Neural progenitor cell (in vitro differentiated cells): ENCODE results near the gene APBB1. TPM values are rescaled to one million over a fixed set of nuclear protein-coding genes. Genes with fewer than 3 reads are reported as not detected.

ENCODE experiments used
- DNase-seq: peaks from one replicate; pipeline ENCODE4 v3.0.0-alpha.2; 2016; ENCODE audit warnings: low spot score
- H2AFZ ChIP-seq: fragments of 200-600 bp; sonication (generic); replicated peaks from 2 replicates; pipeline ENCODE4 v1.6.1; 2016; ENCODE audit warnings: antibody characterized with exemption
- H3F3A ChIP-seq: fragments of 200-600 bp; sonication (generic); 2 replicates; pipeline ENCODE4 v1.6.1; 2016; ENCODE audit warnings: antibody characterized with exemption, low read depth
- H3K27ac ChIP-seq: fragments of 200-600 bp; sonication (generic); 2 replicates; pipeline ENCODE4 v1.5.1; 2016; ENCODE audit warnings: mild to moderate bottlenecking
- H3K27me3 ChIP-seq: fragments of 200-600 bp; sonication (generic); 2 replicates; pipeline ENCODE4 v1.6.1; 2016; ENCODE audit warnings: mild to moderate bottlenecking, moderate library complexity
- H3K36me3 ChIP-seq: fragments of 200-600 bp; sonication (generic); 2 replicates; pipeline ENCODE4 v1.5.1; 2016
- H3K4me1 ChIP-seq: fragments of 200-600 bp; sonication (generic); 2 replicates; pipeline ENCODE4 v1.6.1; 2016; ENCODE audit warnings: mixed run types
- H3K4me2 ChIP-seq: fragments of 200-600 bp; sonication (generic); 2 replicates; pipeline ENCODE4 v1.6.1; 2016
- H3K4me3 ChIP-seq: fragments of 200-600 bp; sonication (generic); 2 replicates; pipeline ENCODE4 v1.5.1; 2016
- H3K79me2 ChIP-seq: fragments of 200-600 bp; sonication (generic); 2 replicates; pipeline ENCODE4 v1.6.1; 2016; ENCODE audit warnings: low read depth
- H3K9ac ChIP-seq: fragments of 200-600 bp; sonication (generic); 2 replicates; pipeline ENCODE4 v1.6.1; 2016
- H3K9me3 ChIP-seq: fragments of 200-600 bp; sonication (generic); 2 replicates; pipeline ENCODE4 v1.5.1; 2016; ENCODE audit warnings: low read depth
- H4K20me1 ChIP-seq: fragments of 200-600 bp; sonication (generic); 2 replicates; pipeline ENCODE4 v1.6.1; 2016; ENCODE audit warnings: low read depth
- H3K27ac Mint-ChIP-seq: 3 replicates; pipeline ENCODE4 v1.8.0; 2021; ENCODE audit warnings: mixed read lengths
- H3K27me3 Mint-ChIP-seq: 2 replicates; pipeline ENCODE4 v1.8.0; 2022; ENCODE audit warnings: low read depth, mild to moderate bottlenecking, inconsistent platforms, moderate library complexity, mixed read lengths; ENCODE audit not compliant: insufficient read depth
- H3K36me3 Mint-ChIP-seq: 3 replicates; pipeline ENCODE4 v1.8.0; 2021; ENCODE audit warnings: mixed read lengths
- H3K4me1 Mint-ChIP-seq: 3 replicates; pipeline ENCODE4 v1.8.0; 2021; ENCODE audit warnings: mixed read lengths
- H3K4me3 Mint-ChIP-seq: 3 replicates; pipeline ENCODE4 v1.8.0; 2021; ENCODE audit warnings: mild to moderate bottlenecking, moderate library complexity, mixed read lengths
- H3K9me3 Mint-ChIP-seq: 3 replicates; pipeline ENCODE4 v1.8.0; 2020; ENCODE audit warnings: mixed read lengths
- EZH2 ChIP-seq: fragments of 200-600 bp; sonication (generic); IDR thresholded peaks from 2 replicates; pipeline ENCODE4 v1.6.1; 2017; ENCODE audit warnings: antibody characterized with exemption, mild to moderate bottlenecking, moderate library complexity
- EZH2phosphoT487 ChIP-seq: fragments of 200-600 bp; sonication (generic); IDR thresholded peaks from 2 replicates; pipeline ENCODE4 v1.6.1; 2017; ENCODE audit warnings: antibody characterized with exemption
- total RNA-seq: library from RNA; depleted of rRNA; stranded (reverse); fragments of >200 nt; gene quantifications from 2 replicates; pipeline ENCODE4 v1.2.3, GENCODE V29; 2015; ENCODE audit warnings: low replicate concordance
- TF ChIP-seq, protein P1 (sequence below): fragments of 200-600 bp; sonication (generic); IDR thresholded peaks from 2 replicates; pipeline ENCODE4 v1.5.1; 2017; ENCODE audit warnings: antibody characterized with exemption, mild to moderate bottlenecking

The APBB1 gene
- total RNA-seq, 1 donor from 2014 or later: 38.5 TPM

GRCh38 chr11:6427516-6427915, 8.6 kb upstream of the APBB1 start:
- TF ChIP-seq, protein P1, sequence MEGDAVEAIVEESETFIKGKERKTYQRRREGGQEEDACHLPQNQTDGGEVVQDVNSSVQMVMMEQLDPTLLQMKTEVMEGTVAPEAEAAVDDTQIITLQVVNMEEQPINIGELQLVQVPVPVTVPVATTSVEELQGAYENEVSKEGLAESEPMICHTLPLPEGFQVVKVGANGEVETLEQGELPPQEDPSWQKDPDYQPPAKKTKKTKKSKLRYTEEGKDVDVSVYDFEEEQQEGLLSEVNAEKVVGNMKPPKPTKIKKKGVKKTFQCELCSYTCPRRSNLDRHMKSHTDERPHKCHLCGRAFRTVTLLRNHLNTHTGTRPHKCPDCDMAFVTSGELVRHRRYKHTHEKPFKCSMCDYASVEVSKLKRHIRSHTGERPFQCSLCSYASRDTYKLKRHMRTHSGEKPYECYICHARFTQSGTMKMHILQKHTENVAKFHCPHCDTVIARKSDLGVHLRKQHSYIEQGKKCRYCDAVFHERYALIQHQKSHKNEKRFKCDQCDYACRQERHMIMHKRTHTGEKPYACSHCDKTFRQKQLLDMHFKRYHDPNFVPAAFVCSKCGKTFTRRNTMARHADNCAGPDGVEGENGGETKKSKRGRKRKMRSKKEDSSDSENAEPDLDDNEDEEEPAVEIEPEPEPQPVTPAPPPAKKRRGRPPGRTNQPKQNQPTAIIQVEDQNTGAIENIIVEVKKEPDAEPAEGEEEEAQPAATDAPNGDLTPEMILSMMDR: no peak
- TF ChIP-seq EZH2 (no peak), EZH2phosphoT487 (no peak)
- H3K79me2 ChIP-seq: no peaks in the 10 kb centered on the region
- Mint-ChIP-seq H3K9me3 (no peaks in the 10 kb centered on the region), H3K4me1 (no peaks in the 10 kb centered on the region), H3K4me3 (no peak overlapping the region), H3K27me3 (peaks cover 2% of the 10 kb centered on the region), H3K27ac (no peak overlapping the region), H3K36me3 (no peaks in the 10 kb centered on the region)
- no peak overlapping the region for H2AFZ ChIP-seq
- H3F3A ChIP-seq: no peaks in the 10 kb centered on the region
- H3K4me1 ChIP-seq: peaks cover 3% of the 10 kb centered on the region
- H4K20me1 ChIP-seq: no peaks in the 10 kb centered on the region
- no peaks in the 10 kb centered on the region for H3K9me3 ChIP-seq
- no peaks in the 10 kb centered on the region for H3K36me3 ChIP-seq
- peak; percentile 36 for DNase-seq
- no peak overlapping the region for H3K4me3 ChIP-seq
- no peak overlapping the region for H3K27ac ChIP-seq
- H3K27me3 ChIP-seq: peaks cover 7% of the 10 kb centered on the region
- H3K9ac ChIP-seq: no peak overlapping the region
- no peak overlapping the region for H3K4me2 ChIP-seq

- Mint-ChIP-seq H3K27me3 (no peaks in the 10 kb centered on the region), H3K36me3 (no peaks in the 10 kb centered on the region), H3K4me3 (no peak overlapping the region), H3K9me3 (no peaks in the 10 kb centered on the region), H3K27ac (no peak overlapping the region), H3K4me1 (peaks cover 4% of the 10 kb centered on the region)
- Histone ChIP-seq H3K4me3 (no peak overlapping the region), H3K27ac (no peak overlapping the region), H3K4me2 (no peak overlapping the region), H4K20me1 (peaks cover 13% of the 10 kb centered on the region), H3K79me2 (peaks cover 15% of the 10 kb centered on the region), H2AFZ (no peak overlapping the region), H3K9ac (no peak overlapping the region), H3K27me3 (peaks cover 23% of the 10 kb centered on the region), H3F3A (no peaks in the 10 kb centered on the region), H3K36me3 (no peaks in the 10 kb centered on the region), H3K4me1 (peaks cover 8% of the 10 kb centered on the region), H3K9me3 (no peaks in the 10 kb centered on the region)
- TF ChIP-seq EZH2phosphoT487: no peak
- TF ChIP-seq, protein P1: no peak
- no peak for TF ChIP-seq EZH2
- no peak for DNase-seq
Observed at GRCh38 chr11:6420677-6421076, 1.8 kb upstream of the APBB1 start.

DNA sequence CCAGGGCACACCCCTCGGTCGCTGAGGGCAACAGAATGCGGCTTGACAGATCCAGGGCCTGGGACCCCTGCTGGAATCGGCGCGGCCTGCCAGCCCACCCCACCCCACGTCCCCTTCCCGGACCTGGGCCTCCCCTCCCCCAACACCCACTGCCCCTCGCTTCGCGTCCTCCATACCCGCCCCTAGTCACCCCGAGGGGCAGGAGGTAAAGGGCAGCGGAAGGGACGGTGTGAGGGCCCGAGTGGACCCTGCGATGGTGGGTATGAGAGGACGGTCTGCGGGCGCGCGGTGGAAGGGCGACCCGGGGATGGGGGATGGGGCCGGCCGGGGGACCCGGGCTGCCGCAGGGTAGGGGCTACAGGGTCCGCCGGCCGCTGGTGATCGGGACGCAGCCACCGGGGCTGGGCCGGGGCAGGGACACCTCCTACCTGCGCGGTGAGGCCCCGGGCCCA, 311 bp downstream of the APBB1 start:
- H3K4me3 Mint-ChIP-seq: no peak overlapping the region
- H3K27ac Mint-ChIP-seq: no peak overlapping the region
- peaks cover 16% of the 10 kb centered on the region for H4K20me1 ChIP-seq
- peaks cover 20% of the 10 kb centered on the region for H3K27me3 ChIP-seq
- no peaks in the 10 kb centered on the region for H3K9me3 ChIP-seq
- H2AFZ ChIP-seq: peak overlapping the region; percentile 99
- no peaks in the 10 kb centered on the region for H3F3A ChIP-seq
- peak overlapping the region; percentile 28 for H3K9ac ChIP-seq
- no peaks in the 10 kb centered on the region for H3K27me3 Mint-ChIP-seq
- no peaks in the 10 kb centered on the region for H3K36me3 Mint-ChIP-seq
- peaks cover 15% of the 10 kb centered on the region for H3K79me2 ChIP-seq
- no peaks in the 10 kb centered on the region for H3K9me3 Mint-ChIP-seq
- no peak overlapping the region for H3K27ac ChIP-seq
- no peaks in the 10 kb centered on the region for H3K36me3 ChIP-seq
- peak overlapping the region; percentile 84 for H3K4me2 ChIP-seq
- peak overlapping the region; percentile 94 for H3K4me3 ChIP-seq
- DNase-seq: peak; percentile 76
- TF ChIP-seq, protein P1: no peak
- TF ChIP-seq EZH2 (no peak), EZH2phosphoT487 (no peak)
- peaks cover 4% of the 10 kb centered on the region for H3K4me1 Mint-ChIP-seq
- peaks cover 8% of the 10 kb centered on the region for H3K4me1 ChIP-seq
